GM10847 (cell line): Measurements from ENCODE around the gene SERPINA1.

Experiments
- POLR2A ChIP-seq: IDR thresholded peaks from 2 replicates; pipeline ENCODE4 v1.6.1; 2011; ENCODE audit not compliant: insufficient read length; ENCODE audit errors: extremely low read depth

SERPINA1 gene

GRCh38 chr14:94389731-94390371 lies 1.4 kb upstream of the SERPINA1 start:
- no peak for TF ChIP-seq POLR2A

- no peak for TF ChIP-seq POLR2A
These were observed 685 bp upstream of the SERPINA1 start for GRCh38 chr14:94389104-94389469.

- no peak for TF ChIP-seq POLR2A
These were observed 397 bp downstream of the SERPINA1 start for GRCh38 chr14:94388027-94388383.

GRCh38 chr14:94387051-94388026 lies 1.1 kb downstream of the SERPINA1 start:
- no peak for TF ChIP-seq POLR2A

GRCh38 chr14:94386085-94387031 lies 2.0 kb downstream of the SERPINA1 start:
- no peak for TF ChIP-seq POLR2A

GRCh38 chr14:94385553-94386057 lies 2.8 kb downstream of the SERPINA1 start:
- TF ChIP-seq POLR2A: no peak

GRCh38 chr14:94384342-94384741 lies 4.1 kb downstream of the SERPINA1 start:
- TF ChIP-seq POLR2A: no peak

GRCh38 chr14:94383777-94384176 lies 4.6 kb downstream of the SERPINA1 start:
- TF ChIP-seq POLR2A: no peak

- TF ChIP-seq POLR2A: no peak
These were observed 5.4 kb downstream of the SERPINA1 start for GRCh38 chr14:94382716-94383596.

- TF ChIP-seq POLR2A: no peak
These were observed 6.2 kb downstream of the SERPINA1 start for GRCh38 chr14:94382099-94382715.

GRCh38 chr14:94381149-94382030 lies 7.0 kb downstream of the SERPINA1 start:
- TF ChIP-seq POLR2A: no peak

- TF ChIP-seq POLR2A: no peak
These were observed 7.9 kb downstream of the SERPINA1 start for GRCh38 chr14:94380225-94381148.
